ENCODE measurements around the gene CES2.
A peak's percentile ranks its signal among the peaks of the same experiment; 100 is the strongest.
"Not testable (repeated sequence)": the region's sequence is repeated elsewhere in the genome, so short reads cannot be mapped to it uniquely, and the experiment has no call there.

CES2 gene, protein sequence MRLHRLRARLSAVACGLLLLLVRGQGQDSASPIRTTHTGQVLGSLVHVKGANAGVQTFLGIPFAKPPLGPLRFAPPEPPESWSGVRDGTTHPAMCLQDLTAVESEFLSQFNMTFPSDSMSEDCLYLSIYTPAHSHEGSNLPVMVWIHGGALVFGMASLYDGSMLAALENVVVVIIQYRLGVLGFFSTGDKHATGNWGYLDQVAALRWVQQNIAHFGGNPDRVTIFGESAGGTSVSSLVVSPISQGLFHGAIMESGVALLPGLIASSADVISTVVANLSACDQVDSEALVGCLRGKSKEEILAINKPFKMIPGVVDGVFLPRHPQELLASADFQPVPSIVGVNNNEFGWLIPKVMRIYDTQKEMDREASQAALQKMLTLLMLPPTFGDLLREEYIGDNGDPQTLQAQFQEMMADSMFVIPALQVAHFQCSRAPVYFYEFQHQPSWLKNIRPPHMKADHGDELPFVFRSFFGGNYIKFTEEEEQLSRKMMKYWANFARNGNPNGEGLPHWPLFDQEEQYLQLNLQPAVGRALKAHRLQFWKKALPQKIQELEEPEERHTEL

DNA sequence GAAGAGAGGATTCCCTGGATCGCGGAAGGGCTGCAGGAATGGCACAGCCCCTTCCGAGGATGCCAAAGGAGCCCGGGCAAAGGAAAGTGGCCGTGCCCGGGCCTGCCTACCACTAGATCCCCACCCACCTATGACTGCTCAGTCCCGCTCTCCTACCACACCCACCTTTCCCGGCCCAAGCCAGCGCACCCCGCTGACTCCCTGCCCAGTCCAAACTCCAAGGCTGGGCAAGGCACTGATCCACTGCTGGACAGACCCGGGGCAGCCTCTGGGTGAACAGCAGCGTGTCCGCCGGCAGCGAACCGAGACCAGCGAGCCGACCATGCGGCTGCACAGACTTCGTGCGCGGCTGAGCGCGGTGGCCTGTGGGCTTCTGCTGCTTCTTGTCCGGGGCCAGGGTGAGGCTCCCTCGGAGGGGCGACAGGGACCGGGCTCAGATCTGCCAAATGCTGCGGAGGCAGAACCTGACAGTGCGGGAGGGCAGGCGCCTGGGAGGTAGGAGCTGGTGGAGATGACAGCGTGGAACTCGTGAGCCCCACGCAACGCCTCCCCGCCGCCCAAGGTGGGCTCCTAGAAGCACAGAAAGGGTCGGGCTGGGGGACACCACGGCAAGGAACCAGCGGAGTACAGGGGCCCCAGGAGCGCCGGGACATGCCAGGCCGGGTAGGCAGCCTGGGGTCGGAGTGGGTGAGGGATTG, at the start of gene CES2:
TSS of gene CES2 (plus strand) at position 203 of the 698 bp plus-strand sequence. CDS start at position 323, 120 bp downstream.
- DNase-seq (ENCODE audit: low read depth): no peak

DNA sequence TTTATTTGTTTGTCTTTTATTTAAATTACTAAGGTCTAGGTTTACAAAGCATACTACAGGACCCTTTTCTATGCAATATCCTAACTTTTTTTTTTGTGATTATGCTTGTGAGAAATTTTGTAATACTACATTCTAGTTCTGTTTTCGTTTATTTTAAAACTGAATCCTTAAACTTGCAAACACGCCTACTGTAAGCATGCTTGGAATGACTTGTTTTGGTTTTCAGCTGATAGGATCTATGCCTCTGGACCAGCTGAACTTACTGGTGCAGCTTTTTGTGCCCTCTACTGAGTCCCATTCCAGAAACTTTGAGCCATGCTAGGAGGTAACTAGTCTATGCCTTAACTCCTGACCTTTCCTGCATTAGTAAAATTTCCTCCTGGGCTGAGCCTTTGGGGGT, 49.0 kb upstream of the CES2 start:
- DNase-seq (ENCODE audit: low read depth): no peak

DNA sequence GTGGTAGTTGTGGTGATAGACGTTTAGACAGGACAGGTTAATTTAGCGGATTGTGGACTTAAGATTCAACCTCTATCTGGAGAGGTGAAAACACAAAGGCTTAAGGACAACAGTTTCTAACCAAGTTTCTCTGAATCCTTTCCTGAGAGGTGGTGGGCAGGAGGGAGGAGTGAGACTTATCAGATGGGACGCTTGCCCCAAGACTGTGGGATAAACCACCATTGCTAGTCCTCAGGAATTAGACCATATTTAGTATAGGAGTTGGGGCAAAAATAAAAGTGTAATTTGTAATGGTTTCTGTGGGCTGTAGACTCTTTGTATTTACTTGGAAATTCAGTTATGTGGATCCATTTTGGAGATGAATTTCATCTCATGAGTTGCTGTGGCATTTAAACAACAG, 48.4 kb upstream of the CES2 start:
- no peak for DNase-seq (ENCODE audit: low read depth)

DNA sequence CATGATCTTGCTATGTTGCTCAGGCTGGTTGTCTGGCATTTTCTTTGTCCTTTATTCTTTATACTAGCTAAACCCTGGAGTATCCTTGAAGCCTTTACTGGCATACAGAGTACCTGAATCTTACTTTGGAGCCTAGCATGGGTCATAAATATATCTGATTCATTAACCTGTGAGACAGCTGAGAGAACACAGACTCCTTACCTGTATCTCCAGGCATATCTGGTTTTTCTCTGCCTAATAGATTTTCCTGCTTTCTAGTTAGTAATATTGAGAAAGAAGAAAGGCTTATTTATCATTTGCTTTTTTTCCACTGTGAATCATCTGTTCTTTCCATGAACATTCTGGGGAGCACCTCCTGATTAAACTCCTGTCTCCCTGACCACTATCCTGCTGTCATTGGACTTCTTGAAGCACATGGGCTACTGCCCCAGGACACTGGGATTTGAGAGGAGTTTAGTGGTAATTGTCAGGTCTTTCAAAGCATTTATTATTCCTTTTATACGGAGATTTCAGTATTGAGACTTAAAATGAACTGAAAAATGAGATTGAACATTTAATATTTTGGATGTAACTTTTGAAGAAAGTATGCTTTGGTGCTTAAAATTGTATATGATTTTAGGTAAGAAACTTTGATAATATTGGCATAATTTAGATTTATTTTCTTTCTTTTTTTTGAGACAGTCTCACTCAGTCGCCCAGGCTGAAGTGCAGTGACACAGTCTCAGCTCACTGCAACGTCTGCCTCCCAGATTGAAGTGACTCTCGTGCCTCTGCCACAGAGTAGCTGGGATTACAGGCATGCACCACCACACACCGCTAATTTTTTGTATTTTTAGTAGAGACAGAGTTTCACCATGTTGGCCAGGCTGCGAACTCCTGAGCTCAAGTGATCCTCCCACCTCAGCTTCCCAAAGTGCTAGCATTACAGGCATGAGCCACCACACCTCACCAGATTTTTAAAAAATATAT, 46.4 kb upstream of the CES2 start:
- no peak for DNase-seq (ENCODE audit: low read depth)

DNA sequence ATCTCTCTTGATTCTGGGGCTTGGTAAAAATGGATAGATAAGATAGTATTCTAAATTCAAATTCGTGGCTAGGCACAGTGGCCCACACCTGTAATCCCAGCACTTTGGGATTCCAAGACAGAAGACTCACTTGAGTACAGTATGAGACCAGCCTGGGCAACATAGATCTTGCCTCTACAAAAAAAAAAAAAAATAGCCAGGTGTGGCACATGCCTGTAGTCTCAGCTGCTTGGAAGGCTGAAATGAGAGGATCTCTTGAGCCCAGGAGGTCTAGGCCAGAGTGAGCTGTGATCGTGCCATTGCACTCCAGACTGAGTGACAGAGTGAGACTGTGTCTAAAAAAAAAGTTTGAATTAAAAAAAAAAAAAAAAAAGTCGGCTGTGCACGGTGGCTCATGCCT, 45.7 kb upstream of the CES2 start:
- DNase-seq (ENCODE audit: low read depth): no peak

DNA sequence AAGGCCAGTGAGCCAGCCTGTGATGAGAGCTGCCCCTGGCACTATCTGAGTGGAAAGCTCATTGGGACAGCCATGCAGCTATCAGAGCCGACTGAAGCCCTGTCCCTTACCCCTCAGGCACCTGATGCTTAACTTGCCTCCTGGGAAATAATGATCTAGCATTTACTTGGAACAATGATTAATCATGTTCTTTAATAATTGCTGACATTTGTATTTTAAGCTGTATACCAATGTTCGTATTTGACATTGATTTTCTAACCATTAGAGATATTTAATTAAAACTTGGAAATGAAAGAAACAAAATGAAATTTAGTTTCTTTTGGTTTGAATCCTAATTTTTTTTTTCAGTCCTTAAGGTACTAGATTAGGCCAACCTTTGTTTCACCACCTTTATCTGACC, 44.5 kb upstream of the CES2 start:
- no peak for DNase-seq (ENCODE audit: low read depth)

DNA sequence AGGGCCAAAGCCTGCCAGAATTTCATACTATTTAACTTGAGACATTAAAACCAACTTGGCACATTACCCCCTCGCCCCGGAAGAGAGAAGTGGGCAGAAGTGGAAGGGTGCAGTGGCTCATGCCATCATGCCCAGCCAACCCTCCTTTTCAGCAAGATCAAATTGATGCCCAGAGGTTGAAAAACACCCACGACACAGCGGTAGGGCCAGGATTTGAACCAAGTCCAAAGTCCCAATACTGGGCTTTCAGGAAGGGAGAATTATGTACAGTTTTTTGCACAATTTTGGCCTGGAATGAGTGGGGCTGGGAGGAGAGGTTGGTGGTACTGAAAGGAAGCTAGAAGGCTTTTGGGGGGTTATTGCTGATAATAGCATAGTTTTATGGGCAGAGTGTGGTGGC, 44.0 kb upstream of the CES2 start:
- DNase-seq (ENCODE audit: low read depth): no peak

DNA sequence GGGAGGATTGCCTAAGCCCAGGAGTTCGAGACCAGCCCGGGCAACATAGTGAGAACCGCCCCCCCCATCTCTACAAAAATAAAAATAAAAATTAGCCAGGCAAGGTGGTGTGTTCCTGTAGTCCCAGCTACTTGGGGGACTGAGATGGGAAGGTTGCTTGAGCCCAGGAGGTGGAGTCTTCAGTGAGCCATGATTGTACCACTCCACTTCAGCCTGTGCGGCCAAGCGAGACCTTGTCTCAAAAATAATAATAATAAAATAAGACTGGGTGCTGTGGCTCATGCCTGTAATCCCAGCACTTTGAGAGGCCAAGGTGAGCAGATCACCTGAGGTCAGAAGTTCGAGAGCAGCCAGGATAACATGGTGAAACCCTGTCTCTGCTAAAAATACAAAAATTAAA, 43.5 kb upstream of the CES2 start:
- DNase-seq (ENCODE audit: low read depth): no peak

DNA sequence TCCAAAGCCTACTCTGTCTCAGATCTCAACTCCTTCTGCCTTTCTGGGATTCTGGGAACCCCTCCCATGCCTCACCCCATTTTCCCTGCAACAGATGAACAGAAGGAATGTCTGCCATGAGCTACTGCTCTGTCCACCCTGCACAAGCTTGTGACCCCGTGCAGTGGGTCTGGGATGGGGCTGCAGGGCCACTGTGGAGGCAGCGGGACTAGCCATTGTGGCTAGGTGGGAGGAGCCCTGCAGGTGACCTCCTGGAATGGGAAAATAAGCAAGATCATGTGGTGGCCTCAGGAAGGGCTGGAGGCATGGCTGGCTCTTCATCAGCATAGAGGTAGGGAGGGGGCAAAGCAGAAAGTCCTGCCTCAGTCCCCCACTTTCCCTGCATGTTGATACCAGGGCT, 41.3 kb upstream of the CES2 start:
- no peak for DNase-seq (ENCODE audit: low read depth)

DNA sequence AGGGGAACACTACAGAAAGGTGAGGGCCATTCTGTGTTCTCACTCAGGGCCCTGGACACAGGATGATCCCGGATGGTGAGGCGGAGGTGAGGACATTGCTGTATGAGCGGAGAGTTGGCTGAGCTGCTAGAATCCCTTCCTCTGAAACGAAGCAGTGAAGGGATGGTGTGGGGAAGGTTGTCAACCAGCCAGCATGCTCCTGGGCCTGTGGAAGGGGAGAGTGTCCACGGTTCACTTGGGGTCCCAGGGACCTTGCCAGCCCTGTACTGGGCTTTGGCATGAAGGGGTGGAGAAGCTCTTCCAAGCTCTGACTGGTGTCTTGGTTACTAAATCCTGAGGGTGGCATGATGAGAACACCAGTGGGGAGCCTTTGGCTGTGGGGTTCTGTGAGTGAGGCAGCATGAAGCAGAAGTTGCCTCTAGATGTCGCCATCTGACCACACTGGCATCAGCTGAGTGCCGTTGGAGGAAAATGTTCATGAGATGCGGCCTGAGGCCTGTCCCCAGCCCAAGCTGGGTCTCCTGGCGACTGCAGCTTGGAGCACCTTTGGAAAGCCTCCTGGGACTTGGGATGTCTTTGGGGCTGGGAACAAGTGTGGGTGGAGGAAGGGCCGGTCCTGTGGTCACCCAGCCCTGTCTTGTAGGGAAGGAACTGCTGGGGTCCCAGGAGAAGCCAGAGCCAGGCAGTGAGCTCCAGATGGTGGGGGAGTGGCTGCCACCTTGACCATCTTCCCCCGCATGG, 40.2 kb upstream of the CES2 start:
- DNase-seq (ENCODE audit: low read depth): peak; percentile 37

DNA sequence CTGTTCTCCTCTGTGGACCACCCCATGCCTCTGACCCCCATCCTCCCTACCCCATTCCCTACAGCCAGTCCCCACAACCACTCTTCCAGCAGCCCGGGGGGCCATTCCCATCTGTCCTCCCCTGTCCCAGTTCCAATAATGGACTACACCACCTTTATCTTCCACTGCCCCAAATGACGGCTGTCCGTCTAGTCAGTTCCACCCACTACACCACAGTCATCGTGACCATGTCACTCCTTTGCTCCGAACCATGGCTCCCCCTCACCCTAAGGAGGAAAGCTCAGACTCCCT, 39.7 kb upstream of the CES2 start:
- no peak for DNase-seq (ENCODE audit: low read depth)

DNA sequence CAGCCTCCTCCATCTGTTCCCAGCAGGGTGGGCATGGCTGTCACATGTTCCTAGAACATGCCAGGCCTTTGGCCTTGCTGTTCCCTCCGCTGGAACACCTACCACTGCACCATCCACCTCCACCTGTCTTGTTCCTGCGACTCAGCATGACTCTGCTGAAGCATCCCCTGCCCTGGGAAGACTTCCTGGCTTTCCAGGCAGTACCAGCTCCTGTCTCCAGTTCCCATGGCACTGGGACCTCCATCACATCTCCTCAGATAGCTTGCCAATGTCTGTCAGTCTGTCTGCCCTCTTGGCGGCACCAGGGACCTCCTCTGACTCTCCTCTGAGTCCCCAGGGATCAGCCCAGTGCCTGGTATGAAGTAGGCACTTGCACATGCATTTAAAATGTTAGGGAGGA, 39.3 kb upstream of the CES2 start:
- DNase-seq (ENCODE audit: low read depth): no peak

DNA sequence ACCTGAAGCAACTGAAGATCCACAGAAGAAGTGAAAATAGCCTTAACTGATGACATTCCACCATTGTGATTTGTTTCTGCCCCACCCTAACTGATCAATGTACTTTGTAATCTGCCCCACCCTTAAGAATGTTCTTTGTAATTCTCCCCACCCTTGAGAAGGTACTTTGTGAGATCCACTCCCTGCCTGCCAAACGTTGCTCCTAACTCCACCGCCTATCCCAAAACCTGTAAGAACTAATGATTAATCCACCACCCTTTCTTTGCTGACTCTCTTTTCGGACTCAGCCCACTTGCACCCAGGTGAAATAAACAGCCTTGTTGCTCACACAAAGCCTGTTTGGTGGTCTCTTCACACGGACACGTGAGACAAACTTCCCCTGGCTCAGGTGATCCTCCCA, 38.6 kb upstream of the CES2 start:
- DNase-seq (ENCODE audit: low read depth): not testable (repeated sequence)

DNA sequence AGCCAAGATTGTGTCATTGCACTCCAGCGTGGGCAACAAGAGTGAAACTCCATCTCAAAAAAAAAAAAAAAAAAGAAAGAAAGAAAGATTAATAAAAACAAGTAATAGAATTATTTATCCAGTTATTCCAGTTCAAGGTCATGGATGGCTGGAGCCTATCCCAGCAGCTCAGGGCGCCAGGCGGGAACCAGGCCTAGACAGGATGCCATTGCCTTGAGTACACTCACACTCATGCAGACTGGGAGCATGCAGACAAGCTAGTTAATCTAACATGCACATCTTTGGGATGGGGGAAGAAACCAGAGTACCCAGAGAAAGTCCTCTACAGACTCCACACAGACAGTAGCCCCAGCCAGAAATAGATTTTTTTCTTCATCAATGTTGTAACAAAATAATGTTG, 37.1 kb upstream of the CES2 start:
- DNase-seq (ENCODE audit: low read depth): no peak

DNA sequence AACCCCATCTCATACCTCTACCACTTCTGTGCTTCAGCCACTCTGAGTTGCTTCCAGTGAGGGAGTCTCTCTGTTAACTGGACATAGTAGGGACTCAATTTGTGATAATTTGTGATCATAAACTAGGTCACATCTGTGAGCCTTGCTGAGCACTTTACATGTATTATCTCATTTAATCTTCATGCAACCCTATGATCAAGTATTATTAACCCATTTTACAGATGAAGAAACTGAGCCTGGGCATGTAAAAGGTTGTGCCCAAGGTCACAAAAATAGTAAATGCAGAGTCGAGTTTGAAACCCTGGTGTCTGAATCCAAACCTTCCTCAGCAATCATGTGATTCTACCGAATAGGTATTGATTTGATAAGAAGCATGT, 36.4 kb upstream of the CES2 start:
- no peak for DNase-seq (ENCODE audit: low read depth)

DNA sequence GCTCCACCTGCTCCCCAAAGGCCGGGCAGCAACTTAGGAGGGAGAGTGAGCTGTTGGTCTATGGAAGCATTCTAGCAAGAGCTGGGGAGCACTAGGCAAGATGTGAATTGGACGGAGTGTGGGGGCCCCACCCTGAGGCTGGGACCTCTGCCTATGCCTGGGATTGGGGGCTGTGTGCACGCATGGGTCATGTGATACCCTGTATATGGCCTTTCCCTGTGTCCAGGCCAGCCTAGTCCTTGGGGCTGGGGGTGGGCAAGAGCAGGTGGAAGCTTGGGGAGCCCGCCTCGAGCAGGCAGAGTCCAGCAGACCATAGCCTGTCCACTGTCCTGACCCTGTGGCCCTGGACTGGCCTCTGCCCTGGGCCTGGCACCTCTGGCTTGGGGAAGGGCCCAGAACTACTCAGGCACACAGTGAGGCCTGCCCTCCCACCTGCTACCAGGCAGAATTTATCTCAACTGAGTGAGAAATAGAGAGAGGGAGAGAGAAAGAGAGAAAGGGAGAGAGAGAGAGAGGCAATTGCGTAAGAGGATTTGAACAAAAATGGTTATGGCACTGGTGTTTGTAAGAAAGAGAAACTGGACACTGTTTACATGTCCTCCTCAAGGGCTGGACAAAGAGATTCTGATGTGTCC, 35.9 kb upstream of the CES2 start:
- DNase-seq (ENCODE audit: low read depth): no peak

DNA sequence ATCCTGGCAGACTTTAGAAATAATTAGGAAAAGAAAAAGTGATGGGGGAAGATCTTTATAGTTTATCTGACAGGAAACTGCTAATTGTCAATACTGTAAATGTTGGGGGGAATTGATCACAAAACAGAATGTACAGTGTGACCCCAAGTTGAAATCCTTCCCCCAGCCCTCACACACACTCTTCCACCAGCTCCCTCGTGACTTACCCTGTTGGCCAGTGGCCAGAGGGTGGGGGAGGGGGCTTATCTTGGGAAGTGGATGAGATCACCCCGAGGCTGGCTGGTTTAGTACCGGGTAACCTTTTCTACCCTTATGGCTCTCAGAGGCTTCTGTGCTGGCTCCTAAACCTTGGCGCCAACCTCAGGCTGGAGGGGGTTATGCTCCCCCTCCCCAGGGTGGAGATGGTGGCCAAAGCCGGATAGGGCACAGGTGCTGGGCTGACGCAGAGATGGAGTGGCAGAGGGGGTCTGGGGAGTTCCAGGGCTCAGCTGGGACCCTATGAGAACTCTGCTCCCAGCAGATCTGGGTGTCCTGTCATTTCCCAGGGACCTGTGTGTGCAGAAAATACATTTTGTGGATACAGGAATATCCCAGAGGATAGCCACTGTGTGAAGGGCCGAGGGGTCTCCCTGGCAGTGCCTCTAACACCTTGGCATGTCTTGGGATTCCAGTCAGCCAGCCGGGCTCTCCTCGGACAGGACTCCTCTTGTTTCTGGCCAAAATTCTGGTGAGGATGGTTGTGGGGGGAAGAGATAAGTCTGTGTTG, 35.2 kb upstream of the CES2 start:
- no peak for DNase-seq (ENCODE audit: low read depth)

DNA sequence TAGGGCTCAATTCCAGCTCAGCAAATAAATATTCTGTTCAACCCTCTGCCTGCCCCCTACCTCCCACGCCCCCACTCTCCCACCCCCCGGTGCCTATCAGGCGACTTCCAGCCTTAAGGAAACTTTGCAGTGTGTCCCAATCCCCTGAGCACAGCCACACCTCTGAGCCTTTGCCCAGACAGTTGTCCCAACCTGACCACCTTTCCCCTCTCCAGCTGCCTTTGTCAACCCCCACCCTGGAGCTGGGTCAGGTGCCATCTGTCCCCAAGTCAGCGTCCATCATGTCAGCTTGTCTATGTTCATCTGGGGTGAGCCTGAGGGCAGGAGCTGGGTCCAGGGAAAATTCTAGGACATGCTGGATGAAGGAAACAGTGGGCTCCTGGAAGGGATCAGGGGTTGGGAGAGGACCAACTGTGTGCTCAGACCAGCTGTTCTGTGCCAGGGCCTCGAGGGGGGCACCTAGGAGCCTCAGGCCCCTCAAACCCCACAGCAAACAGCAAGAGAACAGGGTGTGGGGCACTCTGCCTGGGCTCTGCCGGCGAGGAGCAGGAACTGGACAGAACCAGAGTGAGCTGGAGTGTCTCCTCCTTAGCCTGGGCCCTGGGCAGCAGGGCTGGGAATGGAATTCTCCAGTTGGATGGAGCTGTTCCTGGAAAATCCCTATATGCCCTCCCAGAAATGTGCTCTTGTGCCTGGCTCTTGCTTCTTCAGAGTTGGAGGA, 34.4 kb upstream of the CES2 start:
- DNase-seq (ENCODE audit: low read depth): no peak

DNA sequence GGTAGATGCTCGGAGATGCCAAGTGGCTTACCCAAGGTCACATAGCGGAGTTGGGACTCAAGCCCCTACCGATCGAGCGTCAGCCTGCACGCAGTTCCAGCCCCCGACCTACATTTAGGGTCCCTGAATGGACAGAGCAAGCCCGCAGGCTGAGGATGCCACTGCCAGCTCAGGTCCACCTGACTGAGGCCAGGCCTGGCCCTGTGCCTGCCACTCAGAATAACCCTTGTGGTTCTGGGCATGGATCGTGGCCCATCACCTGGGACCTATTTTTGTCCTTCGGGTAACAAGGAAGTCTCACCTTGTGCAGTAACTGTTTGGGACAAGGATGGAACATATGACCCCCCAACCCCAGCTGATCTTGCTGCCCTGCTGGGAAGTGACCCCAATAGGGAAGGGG, 33.7 kb upstream of the CES2 start:
- DNase-seq (ENCODE audit: low read depth): no peak
